Muscle of arm (tissue), 12 donors: ENCODE measurements around the gene TOGARAM1. TPM values are rescaled to one million over a fixed set of nuclear protein-coding genes. Genes with fewer than 3 reads are reported as not detected.

Experiments used
- DNase-seq: peaks from one replicate; pipeline ENCODE4 v3.0.0-alpha.2; 2013
- polyA plus RNA-seq, 12 donors: library from polyadenylated mRNA; unstranded; fragments of 120-200 nt; gene quantifications; one replicate each; pipeline ENCODE4 v1.2.1, GENCODE V29; 2013; ENCODE audit not compliant: insufficient read length in 12 of 12

Gene TOGARAM1
- polyA plus RNA-seq, 12 donors = 22.3 to 34.5 (median 30.7) TPM; not detected in 1

DNA sequence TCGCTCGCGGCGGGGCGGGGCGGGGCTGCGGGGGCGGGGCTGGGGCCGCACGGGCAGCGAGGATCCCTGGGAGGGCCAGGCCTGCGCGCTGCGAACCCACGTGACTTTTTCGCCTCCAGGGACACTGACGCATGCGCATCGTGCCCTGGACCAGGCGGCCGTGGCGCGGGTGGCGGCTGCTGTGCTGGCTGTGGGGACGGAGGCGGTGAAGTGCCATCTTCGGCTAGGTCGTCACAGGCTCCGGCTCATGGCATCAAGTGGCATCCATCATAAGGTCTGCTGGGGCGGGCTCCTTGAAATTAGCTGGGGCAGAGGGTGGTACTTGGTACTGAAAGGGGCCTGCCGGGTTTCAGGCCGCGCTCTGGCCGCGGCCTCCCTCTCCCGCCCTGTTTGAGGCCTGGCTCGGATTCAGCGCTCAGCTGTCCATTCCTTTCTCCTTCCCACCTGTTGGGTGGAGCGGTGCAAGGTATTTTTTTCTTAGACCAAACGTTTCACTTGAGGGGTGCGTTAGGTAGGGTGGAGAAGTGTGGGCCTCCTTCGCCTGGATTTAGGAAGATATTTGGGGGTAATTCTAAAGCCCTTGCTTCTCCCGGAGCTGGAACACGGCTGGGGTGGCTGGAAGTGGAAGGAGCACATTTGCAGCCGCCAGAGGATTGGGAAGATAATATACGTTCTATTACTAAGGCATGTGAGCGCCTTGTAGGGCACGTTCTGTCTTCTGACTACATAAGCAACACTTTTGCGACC lies 122.2 kb downstream of the TOGARAM1 start, which contains the start of gene PRPF39:
PRPF39 (plus strand) TSS at position 141 of the 747 bp plus-strand sequence. CDS start 11,124 bp downstream, outside the sequence.
- peak; percentile 97 for DNase-seq

DNA sequence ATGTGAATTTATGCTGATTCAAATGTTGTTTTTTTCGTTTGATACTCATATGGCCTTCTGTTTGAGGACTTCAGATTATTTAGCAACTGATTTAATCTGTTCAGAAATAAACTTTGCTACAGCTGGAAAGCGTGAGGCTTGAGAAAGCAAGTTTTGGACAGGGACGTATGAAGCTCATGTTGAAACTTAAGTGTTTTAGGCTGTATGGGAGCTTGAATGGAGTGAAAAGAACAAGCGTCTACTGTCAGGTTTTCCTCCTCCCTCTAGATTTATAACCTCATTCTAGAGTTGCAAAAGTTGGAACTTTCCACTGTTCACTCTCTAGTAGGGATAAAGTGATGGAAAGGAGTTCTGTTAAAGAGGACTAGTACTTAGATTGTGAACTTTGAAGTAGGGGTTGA lies 123.0 kb downstream of the TOGARAM1 start:
- peak; percentile 4 for DNase-seq

DNA sequence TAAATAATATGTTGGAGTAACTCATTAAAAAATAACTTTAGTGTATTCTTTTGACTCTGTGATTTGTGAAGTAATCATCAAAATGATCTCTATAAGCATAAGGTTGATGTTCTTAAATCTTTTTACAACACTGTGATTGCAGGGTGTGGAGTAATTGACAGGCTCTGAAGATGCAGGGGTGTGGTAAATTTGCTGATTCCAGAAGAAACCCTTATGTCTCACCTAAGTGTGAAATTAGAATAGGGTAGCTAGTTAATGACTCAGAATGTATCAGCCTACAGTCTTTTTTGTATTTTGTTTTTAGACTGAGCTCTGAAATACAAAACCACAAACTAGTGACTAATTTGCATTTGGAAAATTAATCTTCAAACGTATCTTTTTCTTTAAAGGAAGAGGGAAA lies 127.8 kb downstream of the TOGARAM1 start:
- DNase-seq = no peak

DNA sequence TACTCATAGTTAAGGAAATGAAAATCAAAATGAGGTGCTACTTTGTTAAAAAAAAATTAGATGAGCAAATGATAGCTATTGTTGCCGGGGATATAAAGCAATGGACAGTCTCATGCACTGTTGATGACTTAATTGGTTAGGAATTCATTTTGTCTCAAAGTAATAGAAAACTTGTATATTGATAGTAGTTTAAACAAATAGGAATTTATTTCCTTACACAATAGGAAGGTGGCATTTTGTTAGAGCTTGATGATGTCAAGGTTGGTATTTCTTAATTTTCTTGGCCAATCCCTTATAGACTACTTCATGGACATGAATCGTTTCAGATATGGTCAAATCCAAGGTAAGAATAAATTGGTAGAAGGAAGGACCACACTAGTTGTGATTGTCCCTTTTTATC lies 129.7 kb downstream of the TOGARAM1 start:
- no peak for DNase-seq

DNA sequence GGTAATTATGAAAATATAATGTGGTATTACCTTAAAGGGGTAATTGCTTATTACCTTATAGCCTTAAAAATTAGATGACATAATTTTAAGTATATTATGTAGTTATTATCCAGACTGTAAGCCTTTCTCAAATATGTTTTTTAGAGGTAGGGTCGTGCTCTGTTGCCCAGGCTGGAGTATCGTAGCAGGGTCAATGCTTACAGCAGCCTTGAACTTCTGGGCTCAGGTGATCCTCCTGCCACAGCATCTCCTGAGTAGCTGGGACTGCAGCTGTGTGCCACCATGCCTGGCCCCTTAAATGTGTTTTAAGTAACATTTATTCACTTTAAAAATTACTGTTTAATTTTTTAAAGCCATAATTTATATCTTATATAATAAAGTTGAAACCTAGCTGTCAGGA lies 132.3 kb downstream of the TOGARAM1 start:
- no peak for DNase-seq

DNA sequence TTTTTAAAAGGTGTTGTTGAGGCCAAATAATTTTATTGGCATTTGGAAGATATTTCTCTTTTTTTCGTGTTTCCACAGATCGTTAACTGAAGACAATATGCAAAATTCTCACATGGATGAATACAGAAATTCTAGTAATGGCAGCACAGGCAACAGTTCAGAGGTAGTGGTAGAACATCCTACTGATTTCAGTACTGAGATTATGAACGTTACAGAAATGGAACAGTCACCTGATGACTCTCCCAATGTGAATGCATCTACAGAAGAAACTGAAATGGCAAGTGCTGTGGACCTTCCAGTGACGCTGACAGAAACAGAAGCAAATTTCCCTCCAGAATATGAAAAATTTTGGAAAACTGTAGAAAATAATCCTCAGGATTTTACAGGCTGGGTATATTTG lies 133.2 kb downstream of the TOGARAM1 start:
- DNase-seq = no peak

DNA sequence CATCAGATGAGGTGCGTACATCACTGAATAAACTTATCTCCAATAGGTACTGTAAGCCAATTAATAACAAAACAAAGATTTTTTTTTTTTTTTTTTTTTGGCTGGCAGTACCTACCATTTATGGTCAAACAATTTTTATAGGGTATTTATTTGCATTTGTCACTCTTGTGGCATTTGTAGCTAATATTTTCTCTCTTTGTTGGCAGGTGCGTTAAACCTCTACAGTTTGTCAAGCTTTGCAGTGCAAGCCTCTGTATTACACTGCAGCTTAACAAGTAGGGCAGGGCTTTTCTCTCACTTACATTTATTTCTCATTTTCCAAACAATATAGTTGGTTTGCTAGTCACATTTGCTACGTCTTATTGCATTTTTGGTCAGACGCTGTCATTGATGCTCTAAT lies 134.2 kb downstream of the TOGARAM1 start:
- no peak for DNase-seq

DNA sequence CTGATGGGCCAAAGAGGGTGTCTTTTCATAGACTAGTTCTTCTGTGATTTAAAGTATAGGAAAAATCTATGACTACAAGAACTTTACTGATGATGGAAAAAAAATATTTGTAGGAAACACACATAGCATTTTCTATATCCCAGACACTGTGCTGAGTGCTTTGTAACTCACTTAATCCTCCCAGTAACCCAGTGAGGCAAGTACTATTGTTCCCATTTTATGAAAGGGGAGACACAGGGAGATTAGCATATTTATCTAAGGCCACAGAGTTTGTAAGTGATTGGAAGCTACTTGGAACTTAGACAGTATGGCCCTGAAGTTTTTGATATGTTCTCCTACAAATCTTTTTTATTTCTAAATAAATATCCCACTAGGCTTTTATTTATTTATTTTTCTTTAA lies 141.8 kb downstream of the TOGARAM1 start:
- no peak for DNase-seq

DNA sequence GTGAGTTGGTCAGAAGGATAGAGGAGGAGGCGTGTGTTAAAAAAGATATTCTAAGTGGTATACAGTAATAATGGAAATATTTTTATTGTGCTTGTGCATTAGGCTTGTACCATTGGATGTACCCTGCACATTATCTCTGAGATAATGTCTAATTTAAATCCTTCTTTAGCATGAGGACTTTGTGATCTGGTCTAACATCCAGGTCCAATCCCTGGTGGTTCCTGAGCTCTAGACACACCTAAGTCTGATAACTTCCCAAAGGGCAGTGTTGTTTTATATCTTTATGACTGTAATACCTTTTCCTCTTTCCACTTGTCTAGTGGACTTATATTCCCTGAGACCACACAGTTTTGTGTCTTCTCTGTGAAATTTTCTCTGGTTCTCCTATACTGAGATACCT lies 142.6 kb downstream of the TOGARAM1 start:
- no peak for DNase-seq

DNA sequence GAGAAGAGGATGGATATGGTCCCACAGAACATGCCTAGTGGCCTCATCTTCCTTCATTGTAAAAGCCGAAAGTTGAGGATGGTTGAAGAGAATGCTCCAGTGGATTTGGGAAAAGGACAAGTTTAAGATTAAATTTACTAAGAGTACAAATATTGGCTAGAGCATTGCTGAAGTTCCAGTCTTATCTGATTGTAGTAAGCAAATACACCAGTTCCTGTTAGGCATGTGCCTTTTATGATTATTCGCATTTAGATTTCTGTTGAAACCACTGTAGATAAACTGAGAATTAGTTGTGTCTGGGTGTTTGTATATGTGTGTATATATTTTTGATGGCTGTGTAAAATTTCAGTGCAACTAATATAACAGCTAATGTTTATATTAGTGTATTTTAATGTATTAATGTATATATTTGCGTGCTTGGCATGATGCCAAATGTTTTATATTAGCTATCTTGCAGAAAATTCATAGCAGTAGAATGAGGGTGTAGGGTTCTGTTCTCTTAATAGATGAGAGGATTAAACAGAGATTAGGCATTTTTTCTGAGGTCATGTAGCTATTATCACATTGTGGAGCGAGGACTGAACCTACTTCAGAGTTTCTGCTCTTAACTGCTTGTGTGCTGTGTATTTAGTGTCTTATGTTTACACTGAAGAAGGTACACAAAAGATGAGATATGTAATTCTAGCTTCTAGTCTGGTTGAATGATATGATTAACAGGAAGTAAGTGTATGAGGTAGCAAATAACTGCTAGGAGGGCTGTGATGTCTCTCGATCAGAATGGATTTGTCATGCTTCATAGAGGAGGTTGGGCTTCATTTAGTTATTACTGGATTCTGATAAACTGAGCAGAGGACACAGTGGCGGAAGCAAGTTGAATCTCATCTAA lies 151.1 kb downstream of the TOGARAM1 start:
- no peak for DNase-seq

DNA sequence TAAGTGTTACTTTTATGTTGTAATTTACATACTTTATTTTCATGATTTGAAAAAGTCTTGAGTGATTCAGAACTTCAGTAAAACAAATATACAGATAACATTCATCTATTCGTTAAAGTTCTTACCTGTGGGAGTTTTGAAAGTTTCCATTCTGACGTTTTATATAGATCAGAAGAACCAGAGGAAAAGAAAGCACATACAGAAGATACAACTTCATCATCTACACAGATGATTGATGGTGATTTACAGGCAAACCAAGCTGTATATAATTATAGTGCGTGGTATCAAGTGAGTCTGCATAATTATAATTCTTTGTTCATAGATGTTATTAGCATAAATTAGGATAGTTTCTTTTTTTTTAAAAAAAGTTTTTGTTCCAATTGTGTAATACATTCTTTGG lies 152.3 kb downstream of the TOGARAM1 start:
- DNase-seq = no peak

DNA sequence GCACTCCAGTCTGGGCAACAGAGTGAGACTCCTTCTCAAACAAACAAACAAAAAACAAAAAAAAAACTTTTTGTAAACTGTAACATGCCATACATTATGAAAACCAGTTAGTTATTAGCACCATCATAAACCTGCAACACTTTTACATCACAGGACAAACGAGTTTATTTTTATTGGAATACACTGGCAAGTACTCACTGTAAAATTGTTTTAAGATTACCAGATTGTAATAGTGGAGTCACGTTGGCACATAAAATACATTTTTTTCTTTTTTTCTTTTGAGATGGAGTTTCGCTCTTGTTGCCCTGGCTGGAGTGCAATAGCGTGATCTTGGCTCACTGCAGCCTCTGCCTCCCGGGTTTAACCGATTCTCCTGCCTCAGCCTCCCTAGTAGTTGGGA lies 156.6 kb downstream of the TOGARAM1 start:
- no peak for DNase-seq

DNA sequence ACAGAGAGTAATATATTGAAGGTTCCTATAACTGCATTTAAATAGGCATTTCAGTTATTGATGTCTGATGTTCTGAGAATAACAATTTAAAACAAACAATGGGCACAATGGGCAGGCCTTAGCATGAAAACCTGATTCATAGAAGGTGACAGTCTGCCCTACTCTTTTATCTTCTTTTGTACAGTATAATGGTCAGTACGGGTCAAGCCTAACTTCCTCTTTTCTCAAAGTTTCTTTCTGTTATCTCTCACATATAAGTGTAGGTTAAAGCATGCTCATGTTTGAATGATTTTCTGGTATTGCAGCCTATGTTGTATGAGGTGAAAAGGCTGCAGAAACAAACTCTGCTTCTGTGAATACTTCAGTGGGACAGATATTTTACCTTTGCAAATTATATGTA lies 158.1 kb downstream of the TOGARAM1 start:
- no peak for DNase-seq

DNA sequence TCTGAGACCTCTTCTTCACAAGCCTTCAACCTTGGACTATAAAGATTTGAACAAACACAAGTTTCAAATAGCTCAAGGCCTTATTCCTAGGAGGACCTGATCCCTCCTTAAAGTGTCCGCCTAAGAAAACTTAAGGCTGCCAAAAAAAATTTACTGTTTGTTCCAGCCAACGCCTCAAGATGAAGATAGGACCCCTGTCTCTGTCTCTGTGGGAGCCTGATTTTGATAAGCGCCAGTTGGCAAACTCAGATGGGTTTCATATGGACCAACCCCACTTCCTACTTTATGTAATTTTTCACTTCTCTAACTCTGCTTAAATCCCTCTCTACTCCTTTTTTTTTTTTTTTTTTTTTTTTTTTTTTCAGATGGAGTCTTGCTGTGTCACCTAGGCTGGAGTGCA lies 161.3 kb downstream of the TOGARAM1 start:
- DNase-seq = no peak

Other genes with a start within 250 kb of the TOGARAM1 start
- gene KLHL28, start 243 bp upstream of the TOGARAM1 start, polyA plus RNA-seq = 10 to 100 TPM in 10 of 12 donors, 1 to 10 TPM in 1, not detected in 1; 9.2 to 21.6 (median 18.0) TPM
- 100 to 1,000 TPM in 2 of 12 donors, 10 to 100 TPM in 10; 38.6 to 167 (median 68.8) TPM for gene PRPF39, start 121.9 kb downstream of the TOGARAM1 start, polyA plus RNA-seq
- gene FKBP3, start 172.3 kb downstream of the TOGARAM1 start, polyA plus RNA-seq = 100 to 1,000 TPM in 11 of 12 donors, not detected in 1; 101 to 153 (median 135) TPM
- gene FANCM, start 173.7 kb downstream of the TOGARAM1 start, polyA plus RNA-seq = 10 to 100 TPM in 1 of 12 donors, 1 to 10 TPM in 10, not detected in 1; 4.9 to 10.6 (median 7.0) TPM